DMS114 treated with DMSO at 0.1 percent for 48 hours (cell line): ENCODE measurements around the gene MAN1A1.

Experiments
- DNase-seq: peaks from one replicate; lab custom pipeline; 2025; ENCODE audit not compliant: unreplicated experiment; lab: John Stamatoyannopoulos, UW

Gene MAN1A1

DNA sequence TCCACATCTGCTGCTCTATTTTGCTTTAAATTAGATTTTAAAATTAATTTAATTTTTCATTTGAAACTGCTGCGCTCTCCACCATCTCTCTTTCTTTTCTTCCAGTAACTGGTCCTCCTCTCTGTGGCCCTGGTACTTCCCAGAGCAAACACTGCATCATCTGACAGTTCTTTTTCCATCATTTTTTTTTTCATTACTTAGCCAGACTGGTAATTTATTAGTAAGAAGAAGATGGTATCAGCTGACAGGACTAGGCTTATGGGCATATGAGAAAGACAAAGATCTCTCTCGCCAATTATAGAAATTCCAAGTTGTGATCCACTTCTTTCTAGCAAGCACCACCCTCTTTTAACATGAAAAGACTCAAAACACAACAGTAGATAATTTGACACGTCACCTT is 197.4 kb downstream of the MAN1A1 start:
- no peak for DNase-seq

DNA sequence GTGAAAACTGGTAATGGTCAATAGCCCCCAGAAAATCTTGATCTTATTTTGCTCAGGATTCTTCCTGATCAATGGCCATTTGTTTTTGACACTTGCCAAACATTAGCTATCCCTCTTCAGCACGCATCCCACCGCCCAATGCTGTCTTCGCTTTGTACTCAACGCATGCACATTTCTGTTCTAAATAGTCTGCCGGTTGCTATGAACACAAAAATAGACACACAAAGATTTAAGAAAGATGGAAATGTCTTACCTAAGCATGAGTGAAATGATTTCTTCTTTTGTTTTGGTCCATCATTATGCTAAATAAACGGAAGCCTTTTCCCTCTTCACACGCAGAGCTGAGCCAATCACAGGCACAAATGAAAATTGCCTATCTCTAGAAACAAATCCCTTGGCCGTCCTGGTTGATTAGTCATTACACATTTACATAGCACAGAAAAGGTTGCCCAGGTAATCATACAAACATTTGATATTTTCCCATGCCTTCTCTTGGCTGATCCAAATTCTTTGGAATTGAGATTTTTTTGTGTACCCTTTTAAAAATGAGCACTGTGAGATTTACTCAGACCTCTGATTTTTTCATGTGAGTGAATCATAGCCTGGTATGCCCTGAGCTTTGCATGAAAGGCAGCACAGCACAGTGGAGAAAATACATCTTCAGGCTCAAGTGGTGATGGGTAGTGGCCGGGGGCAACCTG is 200.6 kb downstream of the MAN1A1 start:
- no peak for DNase-seq

DNA sequence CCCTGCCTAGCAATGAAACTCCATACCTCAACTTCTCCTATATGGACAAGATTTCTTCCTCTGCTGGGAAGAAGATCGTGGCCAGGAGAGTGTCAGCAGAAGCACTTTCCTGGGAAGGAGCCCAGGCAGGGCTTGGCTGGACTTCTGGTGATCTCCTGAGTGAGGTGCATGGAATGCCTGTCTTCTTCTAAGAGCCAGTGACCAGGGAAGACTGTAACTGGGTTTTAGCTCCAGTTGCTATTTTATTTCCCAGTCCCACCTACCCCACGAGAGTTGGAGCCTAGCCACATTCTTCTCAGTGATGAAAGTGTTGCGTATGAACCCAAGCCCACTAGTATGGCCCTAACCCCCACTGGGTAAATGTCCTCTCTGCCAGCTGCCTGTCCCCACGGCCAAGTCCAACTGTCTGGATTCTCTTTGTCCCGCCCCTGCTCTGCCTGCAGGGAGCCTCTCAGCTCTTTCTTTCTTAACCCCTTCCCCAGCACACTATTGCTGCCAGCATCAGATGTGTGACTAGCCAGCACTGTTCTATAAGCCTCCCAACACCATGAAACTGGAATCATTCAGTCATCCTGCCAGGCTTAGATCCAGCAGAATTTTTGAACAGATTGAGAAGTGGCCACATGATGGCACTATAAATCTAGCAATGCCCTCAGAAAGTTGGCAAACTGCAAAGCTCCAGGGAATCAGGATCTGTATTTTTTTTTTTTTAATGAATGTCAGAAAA is 201.3 kb downstream of the MAN1A1 start:
- peak; percentile 40 for DNase-seq

DNA sequence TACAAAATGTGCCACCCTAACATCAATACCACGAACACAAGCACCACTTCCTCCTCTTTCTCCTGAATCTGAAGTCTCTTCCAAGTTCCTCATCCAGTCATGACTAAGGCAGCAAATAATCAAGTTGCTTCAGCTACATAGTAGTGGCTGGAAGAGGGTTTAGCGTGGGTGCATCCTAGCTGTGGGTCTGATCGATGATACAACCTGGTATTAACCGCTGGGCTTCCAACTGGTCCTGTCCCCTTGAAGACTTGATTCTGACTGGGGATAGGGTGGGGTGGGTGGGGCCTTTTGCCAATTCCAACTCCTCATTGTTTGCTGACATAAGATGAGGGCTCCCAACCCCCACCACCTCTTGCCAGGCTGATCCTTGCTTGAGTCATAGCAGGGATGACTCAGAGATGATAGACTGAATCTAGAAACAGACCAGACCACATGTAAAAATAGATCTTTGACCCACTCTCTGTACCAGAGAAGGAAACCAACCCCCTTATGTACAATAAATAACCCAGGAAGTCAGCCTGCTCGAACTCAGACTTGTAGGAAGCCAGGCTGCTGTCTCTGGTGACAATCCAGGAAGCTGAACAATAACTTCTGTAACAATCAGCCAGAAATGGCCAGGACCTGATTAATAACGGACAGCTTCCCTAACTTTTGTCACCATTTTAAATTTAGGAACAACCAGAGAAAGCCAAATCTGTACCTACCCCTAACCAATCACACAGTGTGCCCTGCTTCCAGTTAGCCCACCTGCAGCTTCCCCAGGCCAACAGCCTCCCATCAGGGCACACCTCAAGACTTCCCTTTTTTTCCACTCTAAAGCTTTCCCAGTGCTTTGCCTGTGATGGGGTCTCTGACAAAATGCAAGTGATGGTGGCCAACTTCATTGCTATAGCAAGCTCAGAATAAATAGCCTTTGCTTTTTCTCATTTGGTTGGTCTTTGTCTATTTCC is 202.2 kb downstream of the MAN1A1 start:
- no peak for DNase-seq

GRCh38 chr6:119145111-119145510 is 204.4 kb downstream of the MAN1A1 start:
- no peak for DNase-seq

DNA sequence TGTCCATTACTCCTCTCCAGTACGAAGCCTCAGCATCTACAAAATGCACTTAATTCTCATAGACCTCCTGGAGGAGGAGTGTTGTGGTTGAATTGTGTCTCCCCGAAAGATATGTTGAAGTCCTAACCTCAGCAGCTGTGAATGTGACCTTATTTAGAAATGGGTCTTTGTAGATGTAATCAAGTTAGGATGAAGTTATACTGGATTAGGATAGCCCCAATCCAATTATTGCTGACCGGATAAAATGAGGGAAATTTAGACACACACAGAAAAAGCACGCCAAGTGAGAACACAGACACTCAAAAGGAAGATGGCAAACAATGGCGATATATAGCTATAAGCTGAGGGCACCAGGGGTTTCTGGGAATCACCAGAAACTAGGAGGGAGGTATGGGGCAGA is 206.9 kb downstream of the MAN1A1 start:
- DNase-seq = no peak

GRCh38 chr6:119142041-119142440 is 207.5 kb downstream of the MAN1A1 start:
- DNase-seq = no peak

DNA sequence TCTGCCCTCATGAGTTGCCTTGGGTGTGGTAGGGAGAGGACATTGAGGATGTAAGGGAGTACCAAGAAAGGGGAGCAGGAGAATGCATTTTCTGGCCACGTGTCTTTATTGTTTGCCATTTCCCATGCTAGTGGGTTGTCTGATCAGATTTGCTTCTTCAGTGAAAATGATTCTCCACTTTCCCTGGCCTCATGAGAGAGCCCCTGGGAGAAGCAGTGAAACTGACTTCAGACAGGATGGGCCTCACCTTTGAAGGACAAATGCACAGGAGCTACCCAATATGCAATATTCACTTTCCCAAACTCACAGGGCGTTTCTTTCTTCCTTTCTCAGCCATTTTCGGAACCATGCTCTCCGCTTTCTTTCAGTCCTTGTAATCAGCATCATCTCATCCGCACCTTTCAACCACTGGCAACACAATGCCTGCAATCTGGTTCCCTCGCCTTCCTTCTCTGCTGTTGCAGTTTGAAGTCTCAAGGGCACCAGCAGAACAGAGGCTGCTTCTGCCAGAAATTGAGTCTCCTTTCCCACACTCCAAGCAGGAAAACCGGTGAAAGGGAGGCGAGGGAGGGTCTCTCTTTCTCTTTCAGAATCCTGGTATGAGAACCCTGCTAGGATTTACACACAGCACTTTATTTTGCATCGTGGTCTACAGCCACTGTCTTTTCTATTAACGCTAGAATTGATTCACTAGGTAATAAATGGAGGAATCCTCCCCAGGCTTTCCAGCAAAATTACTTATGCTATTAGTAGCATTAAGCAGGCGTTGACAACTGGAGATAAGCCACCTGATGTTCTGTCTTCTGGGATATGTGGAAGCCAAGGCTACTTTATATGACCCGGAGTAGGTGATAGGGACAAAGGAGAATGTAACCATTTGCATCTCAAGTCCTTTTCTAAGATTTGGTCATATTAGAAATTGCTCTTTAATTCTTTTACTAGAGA is 209.1 kb downstream of the MAN1A1 start:
- DNase-seq = no peak

- DNase-seq = no peak
Measured at GRCh38 chr6:119138906-119139541, 210.5 kb downstream of the MAN1A1 start.

GRCh38 chr6:119137194-119138072 is 212.1 kb downstream of the MAN1A1 start:
- DNase-seq = no peak

GRCh38 chr6:119134752-119135151 is 214.8 kb downstream of the MAN1A1 start:
- no peak for DNase-seq

DNA sequence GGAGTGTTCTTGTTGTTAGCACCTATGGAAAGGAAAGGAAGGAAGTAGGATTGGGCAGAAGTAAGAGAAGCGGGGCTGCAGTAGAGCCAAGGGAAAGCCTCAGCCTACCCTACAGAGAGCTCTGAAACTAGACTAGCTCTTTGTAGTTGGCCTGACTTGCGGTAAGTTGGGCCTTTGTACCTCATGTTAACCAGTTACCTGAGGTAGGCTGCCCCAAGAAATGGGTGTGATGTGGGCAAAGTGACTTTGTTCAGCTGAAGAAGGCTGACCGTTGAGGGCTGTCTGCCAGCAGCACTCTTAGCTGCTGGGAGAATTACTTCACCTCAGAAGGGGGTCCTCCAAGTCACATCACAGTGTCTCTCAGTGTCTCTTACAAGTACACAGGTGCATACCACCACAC is 216.2 kb downstream of the MAN1A1 start:
- no peak for DNase-seq

DNA sequence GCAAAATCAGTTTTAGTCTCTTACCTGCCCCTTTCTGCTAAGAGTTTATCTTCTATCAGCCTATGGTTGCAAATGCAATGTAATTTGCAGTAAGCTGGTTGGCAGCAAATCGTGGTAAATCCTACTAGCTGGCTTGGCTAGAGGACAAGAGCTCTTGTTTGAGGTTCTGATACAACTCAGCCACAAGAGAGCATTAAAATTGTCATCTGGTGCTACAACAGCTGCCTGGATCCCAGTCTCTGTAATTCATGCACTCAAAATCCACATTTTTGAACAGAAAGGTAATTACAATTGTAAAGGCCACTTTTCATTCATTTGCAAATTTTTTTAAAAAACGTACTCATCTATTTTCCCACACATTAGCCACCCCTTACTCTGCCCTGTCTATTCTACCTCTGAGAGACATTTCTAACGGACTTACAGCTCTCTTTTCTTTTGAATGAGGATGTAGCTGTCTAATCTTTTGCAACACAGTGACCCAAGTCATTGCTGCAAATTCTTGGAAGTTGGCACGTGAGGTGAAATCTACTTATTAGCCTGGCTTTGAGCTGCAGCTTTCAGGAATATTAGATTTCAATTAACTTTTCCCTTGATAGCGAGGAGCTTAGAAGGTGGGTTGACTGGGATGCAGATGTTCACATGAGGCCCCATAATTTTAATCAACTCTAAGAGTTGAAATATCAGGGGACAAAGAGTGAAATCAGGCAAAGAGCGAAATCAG is 217.1 kb downstream of the MAN1A1 start:
- no peak for DNase-seq

GRCh38 chr6:119129968-119130484 is 219.5 kb downstream of the MAN1A1 start:
- no peak for DNase-seq

DNA sequence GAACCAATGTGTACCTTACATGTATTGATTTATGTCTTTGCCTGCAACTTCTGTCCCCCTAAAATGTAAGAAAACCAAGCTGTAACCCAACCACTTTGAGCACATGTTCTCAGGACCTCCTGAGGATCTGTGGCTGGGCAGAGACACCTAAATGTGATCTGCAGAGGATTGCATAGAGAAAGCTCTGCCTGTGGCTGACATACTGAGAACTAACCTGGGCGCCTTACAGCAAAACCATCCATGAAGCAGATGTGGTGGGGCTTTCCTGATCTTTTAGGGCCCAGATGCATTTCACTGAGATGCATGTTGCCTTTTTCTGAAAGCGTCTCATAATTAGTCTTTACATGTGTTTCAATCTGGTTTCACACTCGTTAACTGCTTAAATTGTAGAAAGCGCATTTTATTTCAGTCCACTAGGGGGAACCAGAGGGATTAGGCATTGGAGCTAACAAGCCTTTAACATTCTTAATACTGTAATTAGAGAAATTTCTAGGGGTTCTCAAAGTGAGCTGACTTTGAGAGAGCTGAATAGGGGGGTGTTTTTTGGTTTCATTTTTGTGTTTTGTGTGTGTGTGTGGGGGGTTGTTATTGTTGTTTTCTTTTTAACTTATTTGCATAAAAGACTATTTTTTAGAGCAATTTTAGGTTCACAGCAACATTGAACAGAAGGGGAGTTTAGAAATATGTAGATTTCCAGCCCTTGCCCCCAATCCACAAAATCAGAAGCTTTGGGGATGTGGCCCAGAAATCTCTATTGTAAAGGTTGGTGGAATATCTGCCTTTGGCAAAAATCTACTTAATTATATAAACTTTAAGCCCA is 220.2 kb downstream of the MAN1A1 start:
- peak; percentile 45 for DNase-seq

DNA sequence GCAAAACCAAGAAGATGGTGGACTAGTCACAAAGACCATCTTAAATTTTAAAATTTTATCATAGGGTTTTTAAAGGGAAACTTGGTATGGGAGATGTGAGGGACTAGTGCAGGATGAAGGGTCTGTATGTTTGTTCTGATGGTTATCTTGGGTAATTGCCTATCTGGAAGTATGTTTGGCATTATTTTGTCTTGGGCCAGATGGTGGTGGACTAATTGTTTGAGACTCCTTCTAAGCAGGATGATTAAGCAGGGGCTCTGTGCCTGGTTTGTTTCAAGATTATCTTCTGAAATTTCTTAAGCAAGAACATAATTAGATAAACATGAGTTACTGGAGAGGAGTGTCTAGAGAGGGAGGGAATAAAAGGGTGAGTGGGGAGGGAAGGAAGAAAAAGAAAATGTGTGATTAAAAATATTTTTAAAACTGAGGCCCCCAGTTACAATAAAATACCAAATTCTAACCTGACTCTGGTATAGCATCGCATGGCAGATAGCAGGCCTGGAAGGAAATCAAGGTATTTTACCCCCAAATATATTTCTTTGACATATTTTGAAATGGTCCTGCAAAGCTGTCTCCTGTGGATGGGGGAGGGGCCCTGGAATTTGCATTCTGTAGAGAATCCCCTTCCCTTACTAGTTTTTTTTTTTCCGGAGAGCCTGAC is 221.2 kb downstream of the MAN1A1 start:
- no peak for DNase-seq

GRCh38 chr6:119127627-119128026 is 221.9 kb downstream of the MAN1A1 start:
- no peak for DNase-seq
